Kidney (tissue), 14 donors: ENCODE results near the gene FNBP1. TPM values are rescaled to one million over a fixed set of nuclear protein-coding genes. Genes with fewer than 3 reads are reported as not detected.
A peak's percentile ranks its signal among the peaks of the same experiment; 100 is the strongest.

Experiments
- DNase-seq, 5 donors: peaks; one replicate each; pipeline ENCODE4 v3.0.0-alpha.2; 2013 to 2020
- FAIRE-seq: peaks from 2 replicates; lab custom pipeline; 2012; peaks lifted over from hg19 to GRCh38; lab: Jason Lieb, UNC
- H3K27ac ChIP-seq, 2 donors: one replicate each; pipeline ENCODE4 v1.7.0; 2013; ENCODE audit warnings: low read depth in 2 of 2, low read length in 2 of 2, inconsistent platforms in 1 of 2
- H3K27me3 ChIP-seq: one replicate; pipeline ENCODE4 v1.7.1; 2013; ENCODE audit warnings: low read length, inconsistent platforms; ENCODE audit not compliant: control insufficient read depth, insufficient read depth
- H3K36me3 ChIP-seq, 3 donors: one replicate each; pipeline versions ENCODE4 v1.7.0 to v1.7.1; 2013; ENCODE audit warnings: low read length in 3 of 3, control low read depth in 1 of 3, inconsistent platforms in 1 of 3; ENCODE audit not compliant: insufficient read depth in 3 of 3, control insufficient read depth in 2 of 3
- H3K4me1 ChIP-seq, 3 donors: one replicate each; pipeline versions ENCODE4 v1.7.0 to v1.7.1; 2013; ENCODE audit warnings: low read length in 3 of 3, inconsistent platforms in 1 of 3, low read depth in 1 of 3; ENCODE audit not compliant: control insufficient read depth in 2 of 3, insufficient read depth in 2 of 3
- H3K4me3 ChIP-seq, 3 donors: one replicate each; pipeline versions ENCODE4 v1.7.0 to v1.8.1; 2013; ENCODE audit warnings: low read length in 3 of 3, control low read depth in 1 of 3, inconsistent platforms in 1 of 3
- H3K9ac ChIP-seq, 3 donors: one replicate each; pipeline versions ENCODE4 v1.7.0 to v1.7.1; 2013; ENCODE audit warnings: low read length in 3 of 3, control low read depth in 1 of 3, inconsistent platforms in 1 of 3
- H3K9me3 ChIP-seq, 3 donors: one replicate each; pipeline versions ENCODE4 v1.7.0 to v1.7.1; 2013; ENCODE audit warnings: low read length in 3 of 3, control low read depth in 1 of 3, inconsistent platforms in 1 of 3; ENCODE audit not compliant: control insufficient read depth in 2 of 3, insufficient read depth in 1 of 3
- CTCF ChIP-seq: IDR thresholded peaks from 3 replicates; pipeline ENCODE4 v1.5.1; 2012; ENCODE audit warnings: mild to moderate bottlenecking, moderate library complexity, borderline replicate concordance; ENCODE audit not compliant: insufficient read depth; ENCODE audit errors: extremely low read depth
- intact Hi-C: fragments of 100-400 bp; cut with DNase I; formaldehyde crosslinking; loops from one replicate; pipeline ENCODE4 v1.11.1; 2022
- polyA plus RNA-seq: library from polyadenylated mRNA; stranded (reverse); fragments of 350-450 nt; fragmentation: Illumina TruSeq; extraction: RNeasy Lipid Tissue Mini Kit (QIAGEN cat#74804); gene quantifications from one replicate; pipeline ENCODE4 v1.2.3, GENCODE V29; 2014; ENCODE audit warnings: low read depth, low replicate concordance; ENCODE audit not compliant: insufficient read depth
- total RNA-seq: library from RNA; stranded (reverse); fragmentation: NEBNext Ultra II Directional; extraction: Animal tissue kit (Norgen Biotek cat#: 25700); gene quantifications from one replicate; pipeline ENCODE4 v1.2.1, GENCODE V29; 2021
- donor health status: control.
- donor health status: control.
- donor health status: control.
- donor health status: control.
- donor health status: control.
- donor health status: DM: yes; HTN: yes; CAD: no.
- donor health status: Normal renal cell carcinoma (clear cell type).

Gene FNBP1
- total and polyA plus RNA-seq, 2 donors from 2014 or later = 9.7 to 51.7 TPM

- Histone ChIP-seq H3K36me3 (no peaks in the 10 kb centered on the region), H3K9me3 (no peaks in the 10 kb centered on the region), H3K4me1 (peaks cover 0 to 6% (median 0%) of the 10 kb centered on the region in 3 donors), H3K27me3 (no peaks in the 10 kb centered on the region), H3K4me3 (no peak overlapping the region), H3K27ac (no peak overlapping the region), H3K9ac (no peak overlapping the region)
- intact Hi-C loops = no loop called here
- DNase-seq (no peak), FAIRE-seq (no peak)
- TF ChIP-seq CTCF = no peak
These were observed 2.9 kb upstream of the FNBP1 start for GRCh38 chr9:130045725-130046450.

GRCh38 chr9:130043654-130044623 lies 950 bp upstream of the FNBP1 start:
- Histone ChIP-seq H3K36me3 (no peaks in the 10 kb centered on the region), H3K27me3 (no peaks in the 10 kb centered on the region), H3K9ac (peak overlapping the region in 1 of 3 donors; percentile 14), H3K4me1 (peaks cover 0 to 6% (median 0%) of the 10 kb centered on the region in 3 donors), H3K9me3 (no peaks in the 10 kb centered on the region), H3K4me3 (peak overlapping the region; percentile 67 to 82 (median 81)), H3K27ac (peak overlapping the region; percentile 86 to 93)
- TF ChIP-seq CTCF = no peak
- intact Hi-C loops = no loop called here
- DNase-seq (peak; percentile 55 to 86 (median 73)), FAIRE-seq (no peak)

- H3K4me1 ChIP-seq = peaks cover 0 to 6% (median 0%) of the 10 kb centered on the region in 3 donors
- FAIRE-seq = no peak
- no peaks in the 10 kb centered on the region for H3K9me3 ChIP-seq
- DNase-seq = peak in 2 of 5 donors; percentile 30 to 84
- no peaks in the 10 kb centered on the region for H3K36me3 ChIP-seq
- peak overlapping the region; percentile 76 to 89 for H3K27ac ChIP-seq
- H3K27me3 ChIP-seq = no peaks in the 10 kb centered on the region
- intact Hi-C loops = no loop called here
- H3K9ac ChIP-seq = peak overlapping the region; percentile 77 to 82 (median 78)
- peak overlapping the region; percentile 82 to 84 (median 84) for H3K4me3 ChIP-seq
- no peak for TF ChIP-seq CTCF
These were observed 544 bp downstream of the FNBP1 start for GRCh38 chr9:130042406-130042884.
